NCI-H1048 (cell line): ENCODE results near the gene TFEB.

Source experiments
- DNase-seq: peaks from one replicate; lab custom pipeline; 2025; lab: John Stamatoyannopoulos, UW

The TFEB gene

DNA sequence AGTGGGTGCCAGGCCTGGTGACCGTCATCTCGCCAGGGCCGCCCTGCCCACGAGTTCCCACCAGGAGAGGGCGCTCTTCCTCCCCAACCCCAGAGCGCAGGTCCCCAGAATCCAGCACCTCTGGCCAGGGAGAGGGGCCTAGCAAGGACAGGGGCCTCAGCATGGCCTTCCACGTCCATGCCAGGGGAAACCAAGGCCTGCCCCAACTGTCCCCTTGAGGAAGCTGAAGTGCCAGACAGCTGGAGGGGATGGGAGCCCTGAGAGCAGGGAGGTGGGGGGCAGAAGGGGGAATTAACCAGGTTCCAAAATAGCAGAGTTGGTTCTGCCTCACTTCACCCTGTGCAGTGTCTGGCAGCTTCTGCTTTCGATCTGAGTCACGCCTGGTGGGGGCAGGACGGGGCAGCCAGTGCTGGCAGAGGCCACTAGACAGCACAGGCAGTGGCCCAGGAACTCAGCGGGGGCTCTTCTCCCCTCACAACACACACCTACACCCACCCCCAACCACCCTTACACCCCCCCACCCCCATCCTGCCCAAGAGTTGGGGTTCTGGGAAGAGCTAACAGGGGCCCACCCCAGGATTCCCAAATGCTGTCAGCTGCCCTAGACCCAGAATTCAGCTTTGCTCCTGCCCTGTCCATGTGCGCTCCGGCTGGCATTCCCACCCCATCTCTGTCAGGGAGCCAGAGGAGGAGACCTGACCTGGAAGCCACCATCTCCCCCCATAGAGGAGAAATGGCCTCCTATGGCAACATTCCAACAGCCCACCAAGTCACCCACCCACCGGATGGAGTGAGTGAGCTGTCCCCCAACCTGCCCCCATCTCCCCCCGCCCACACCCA is 29.2 kb downstream of the TFEB start:
- DNase-seq: no peak

DNA sequence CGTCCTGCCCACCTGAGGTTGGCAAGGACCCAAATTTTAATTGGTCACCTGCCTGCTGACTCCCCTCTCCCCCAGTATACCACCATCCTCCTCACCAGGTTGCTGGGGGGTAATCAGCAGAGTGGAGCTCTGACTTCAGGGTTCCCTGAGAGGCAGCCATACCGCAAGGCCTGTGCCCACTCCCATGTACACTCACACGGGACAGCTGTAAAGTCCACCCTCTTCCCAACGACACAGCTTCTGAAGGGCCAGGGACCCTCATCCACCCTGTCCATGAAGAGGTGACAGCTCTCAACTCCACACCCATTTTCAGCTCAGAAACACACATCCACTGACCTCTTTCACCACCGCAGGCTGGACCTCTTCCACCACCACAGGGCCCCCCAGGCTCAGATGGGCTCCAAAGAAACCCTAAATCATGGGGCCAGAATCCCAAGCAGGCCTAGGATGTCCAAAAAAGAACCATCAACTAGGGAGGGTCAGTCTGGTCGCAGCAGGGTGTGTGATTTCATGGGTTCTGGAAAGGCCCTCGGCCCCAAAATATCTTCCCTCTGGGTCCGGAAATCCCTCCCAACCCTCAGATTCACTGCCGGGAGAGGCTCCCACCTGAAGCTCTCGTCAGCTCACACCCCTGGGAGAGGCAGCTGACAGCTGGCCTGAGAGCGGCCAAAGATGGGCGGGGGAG is 30.0 kb downstream of the TFEB start:
- DNase-seq: no peak

DNA sequence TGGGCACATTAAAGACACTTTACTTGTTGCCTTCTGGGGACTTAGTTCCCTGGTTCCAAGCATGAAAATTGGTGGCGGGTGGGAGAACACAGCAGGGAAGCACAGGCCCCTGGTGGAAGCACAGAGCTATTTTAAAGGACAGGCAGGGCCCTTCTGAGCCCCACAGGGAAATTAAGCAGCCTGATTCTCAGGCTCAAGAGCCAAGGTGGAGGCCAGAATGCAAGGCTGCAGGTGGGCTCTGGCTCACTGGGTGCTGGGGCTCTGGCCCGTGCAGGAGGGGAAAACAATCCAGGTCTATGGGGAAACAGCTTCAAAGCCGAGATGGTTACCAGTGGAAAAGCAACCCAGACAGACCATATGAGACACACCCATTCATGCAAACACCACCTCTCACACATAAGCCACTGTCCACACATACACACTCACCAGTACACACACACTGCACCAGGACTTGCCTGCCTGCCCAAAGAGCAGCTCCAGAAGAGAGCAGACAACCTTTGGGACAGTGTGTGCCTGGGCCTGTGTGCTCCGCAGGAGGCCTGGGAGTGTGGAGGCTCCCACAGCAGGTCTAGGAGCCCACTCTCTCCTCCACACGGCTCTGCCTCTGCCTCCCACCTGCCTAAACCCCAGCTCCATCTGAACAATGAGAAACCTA is 30.6 kb downstream of the TFEB start:
- no peak for DNase-seq

DNA sequence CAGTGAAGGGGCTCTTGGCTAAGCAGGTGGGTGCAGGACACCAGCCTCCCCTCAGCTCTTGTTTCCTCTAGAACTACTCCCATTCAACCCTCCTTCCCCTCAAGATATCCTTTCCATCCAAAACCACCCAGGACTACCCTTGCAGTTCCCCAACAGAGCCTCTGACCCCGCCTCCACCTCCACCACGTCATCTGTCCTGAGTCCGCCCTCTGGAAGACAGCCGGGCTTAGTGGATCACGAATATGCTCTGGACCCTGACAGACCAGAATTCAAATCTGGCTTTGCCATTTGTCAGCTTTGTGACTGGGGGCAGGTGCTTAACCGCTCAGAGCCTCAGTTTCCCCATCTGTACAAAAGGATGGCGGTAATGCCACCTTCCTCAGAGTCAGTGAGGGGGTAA is 31.4 kb downstream of the TFEB start:
- no peak for DNase-seq

DNA sequence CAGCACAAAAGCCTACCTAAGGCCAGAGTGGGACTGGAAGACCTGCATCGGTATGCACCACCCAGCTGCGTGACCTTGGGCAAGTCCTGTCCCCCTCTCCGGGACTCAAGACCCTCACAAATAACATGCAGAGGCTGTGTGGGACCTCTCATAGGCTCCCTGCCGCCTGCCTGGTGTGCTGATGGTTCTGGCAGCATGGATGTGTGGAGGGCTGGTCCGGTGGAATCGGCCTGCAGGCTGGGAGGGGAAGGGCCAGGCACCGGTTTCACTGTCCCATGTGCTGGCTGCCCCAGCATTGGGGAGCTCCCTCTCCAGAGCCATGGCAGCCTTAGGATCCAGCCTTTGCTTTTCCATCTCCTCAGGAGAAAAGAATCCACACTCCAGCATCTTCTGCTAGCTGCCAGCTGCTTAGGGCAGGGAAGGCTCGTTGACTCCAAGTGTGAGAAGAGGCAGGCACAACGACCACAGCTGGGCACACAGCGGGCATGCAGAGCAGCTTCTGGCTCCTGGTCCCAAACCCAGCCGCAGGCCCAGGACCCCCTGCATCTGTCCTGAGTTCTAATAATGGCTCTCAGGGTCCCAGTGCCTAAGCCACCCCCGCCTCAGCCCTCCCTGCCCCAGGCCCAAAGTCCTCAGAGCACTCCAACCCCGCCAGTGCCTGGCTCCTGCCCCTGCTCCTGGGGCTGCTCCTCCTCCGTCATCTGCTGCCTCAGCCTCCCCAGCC is 32.5 kb downstream of the TFEB start:
- no peak for DNase-seq

DNA sequence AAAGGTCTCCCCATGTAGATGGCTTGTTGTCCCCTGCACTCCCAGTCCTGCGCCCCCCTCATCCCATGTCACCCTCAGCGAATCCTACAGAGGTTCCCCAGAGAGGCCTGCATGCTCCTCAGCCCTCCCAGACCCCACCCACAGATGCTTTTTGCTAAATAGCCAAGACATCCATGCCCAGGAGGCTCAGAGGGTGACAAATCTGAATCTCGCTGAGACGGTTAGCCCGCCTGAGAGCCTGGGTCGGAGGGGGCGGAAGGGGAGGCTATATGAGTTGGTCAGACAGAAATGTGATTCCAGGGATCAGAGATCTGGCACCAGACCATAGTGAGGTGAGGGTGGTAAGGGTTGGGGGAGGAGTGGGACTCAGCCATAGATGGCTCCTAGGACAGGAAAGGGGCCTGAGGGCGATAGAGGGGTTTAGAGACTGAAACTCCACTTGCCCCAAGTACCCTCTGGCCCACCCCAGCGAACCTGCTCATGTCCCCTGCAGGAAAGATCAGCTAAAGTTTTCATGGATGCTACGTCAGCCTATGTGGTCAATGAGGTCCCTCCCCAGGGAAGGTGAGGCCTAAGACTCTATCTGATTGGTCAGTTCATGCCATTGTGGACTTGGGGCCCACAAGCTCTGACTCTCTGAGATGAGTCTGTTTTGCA is 33.2 kb downstream of the TFEB start:
- DNase-seq: no peak

DNA sequence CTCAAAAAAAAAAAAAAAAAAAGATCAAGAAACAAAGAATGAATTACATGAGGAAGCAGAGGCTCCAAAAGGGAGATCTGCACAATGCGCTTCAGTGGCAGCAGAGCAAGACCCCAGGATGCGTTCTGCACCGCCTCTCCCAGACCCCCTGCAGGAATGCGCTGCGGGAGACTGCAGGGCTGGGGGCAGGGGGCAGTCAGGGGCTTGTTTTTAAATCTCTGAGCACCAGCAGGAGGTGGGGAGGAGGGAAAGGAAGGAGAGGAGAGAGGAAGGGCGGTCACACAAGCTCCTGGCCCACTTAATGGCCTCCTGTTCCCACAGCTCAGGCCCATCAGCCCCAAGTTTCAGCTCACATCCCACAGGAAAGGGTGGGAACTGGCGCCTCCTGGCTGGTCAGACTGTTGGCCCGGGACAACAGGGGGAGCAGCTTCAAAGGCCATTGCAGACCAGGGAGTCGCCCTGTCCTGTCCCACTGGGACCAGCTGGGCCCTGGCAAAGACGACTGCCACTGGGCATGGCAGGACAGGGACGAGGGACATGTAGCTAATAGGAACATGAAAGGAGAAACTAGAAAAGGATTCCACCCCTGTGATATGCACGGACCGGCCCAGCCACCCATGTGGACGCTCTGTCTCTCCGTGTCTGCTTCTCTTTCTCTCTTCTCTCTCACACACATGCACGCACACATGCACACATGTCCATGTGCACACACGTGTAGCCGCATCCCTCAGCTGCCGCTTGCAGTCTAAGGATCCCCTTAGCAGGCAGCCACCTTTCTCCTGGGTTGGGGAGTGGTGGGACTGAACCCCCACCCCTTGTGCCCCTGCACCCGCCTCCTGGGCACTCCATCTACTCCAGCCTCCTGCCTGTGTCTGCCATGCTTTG is 34.7 kb downstream of the TFEB start:
- DNase-seq: no peak

DNA sequence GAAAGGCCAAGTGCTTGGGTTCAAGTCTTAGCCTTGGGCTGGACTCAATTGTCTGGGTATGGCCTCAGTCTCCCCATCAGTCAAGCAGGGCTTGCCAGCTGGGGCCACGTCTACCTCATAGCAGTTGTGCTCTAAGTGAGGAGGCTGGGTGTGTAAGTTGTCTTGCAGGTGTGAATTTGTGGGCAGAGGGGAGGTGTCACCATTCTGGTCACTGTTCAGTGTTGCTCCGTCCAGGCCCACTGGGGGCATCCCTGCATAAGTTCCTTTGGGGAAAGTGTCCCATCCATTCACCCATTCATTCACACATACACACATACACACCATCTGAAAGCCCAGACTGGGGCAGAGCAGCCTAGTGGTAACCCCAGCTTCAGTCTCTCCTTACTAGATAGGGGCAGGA is 36.3 kb downstream of the TFEB start:
- DNase-seq: no peak

DNA sequence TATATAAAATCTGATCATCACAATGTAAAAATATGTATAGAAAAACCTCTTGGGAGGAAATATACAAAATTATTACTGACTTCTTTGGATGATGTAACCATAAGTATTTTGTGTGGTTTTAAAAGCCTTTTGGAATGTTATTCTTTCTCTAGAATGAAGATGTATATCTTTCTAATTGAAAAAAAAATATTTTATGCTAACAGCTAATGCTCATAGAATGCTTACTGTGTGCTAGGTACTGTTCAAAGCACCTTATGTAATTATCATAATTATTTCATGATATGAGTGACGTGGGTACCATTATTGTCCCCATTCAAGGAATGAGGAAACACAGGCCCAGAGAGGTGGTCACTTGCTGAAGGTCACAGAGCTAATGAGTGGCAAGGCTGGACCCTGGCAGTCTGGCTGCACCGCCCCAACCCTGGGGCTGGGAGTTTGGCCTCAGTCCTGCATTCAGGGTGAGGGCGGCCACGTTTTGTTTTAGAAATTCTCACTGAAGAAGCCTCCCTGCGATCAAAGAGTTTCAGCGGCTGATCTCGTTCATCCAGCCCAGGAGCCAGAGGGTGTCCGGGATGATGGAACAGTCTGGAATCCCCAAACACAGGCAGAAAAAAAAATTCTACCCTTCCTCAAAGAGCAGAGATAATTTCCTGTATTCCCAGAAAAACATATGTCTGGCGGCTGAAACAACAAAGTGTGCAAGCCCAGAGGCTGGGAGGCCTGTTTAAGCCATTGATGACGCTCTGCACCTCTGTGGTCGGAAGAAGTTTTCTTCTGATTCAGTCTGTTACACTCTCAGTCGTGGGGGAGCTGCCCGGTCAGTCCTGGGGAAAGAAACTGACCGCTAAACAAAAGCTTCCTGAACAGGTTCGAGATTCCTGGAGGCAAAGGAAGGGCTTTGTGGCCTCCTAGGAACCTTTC is 37.3 kb downstream of the TFEB start:
- no peak for DNase-seq

DNA sequence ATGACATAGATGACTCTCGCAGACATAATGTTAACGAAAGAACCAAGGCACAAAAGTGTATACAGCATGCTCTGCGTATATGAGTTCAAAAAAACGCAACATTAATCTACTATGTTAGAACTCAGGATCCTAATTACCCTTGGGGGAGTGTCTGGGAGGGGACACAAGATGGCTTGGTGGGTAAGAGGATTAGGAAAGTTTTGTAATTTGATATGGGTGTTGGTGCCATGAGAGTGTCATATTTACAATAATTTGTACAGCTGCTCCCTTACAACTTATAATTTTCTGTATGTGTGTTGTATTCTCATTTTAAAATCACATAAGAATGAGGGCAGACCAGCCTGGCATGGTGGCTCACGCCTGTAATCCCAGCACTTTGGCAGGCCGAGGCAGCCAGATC is 38.6 kb downstream of the TFEB start:
- DNase-seq: no peak

DNA sequence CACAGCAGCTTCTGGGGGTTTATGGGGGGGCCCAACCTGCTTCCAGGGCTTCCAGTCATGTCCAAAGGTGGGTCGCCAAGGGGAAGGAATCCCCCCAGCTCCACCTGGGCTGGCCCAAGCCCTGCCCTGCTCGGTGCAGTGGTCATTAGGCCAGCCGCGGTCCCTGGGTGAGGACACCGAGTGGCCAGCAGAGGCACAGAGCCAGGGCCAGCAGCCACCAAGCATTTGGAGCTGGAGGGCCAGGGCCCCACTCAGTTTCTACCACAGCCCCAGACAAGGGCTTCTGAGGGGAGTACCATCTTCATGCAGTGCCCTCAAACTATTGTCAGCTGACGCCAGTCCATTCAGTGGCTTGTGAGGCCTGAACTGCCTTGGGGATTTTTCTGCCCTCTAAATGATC is 39.6 kb downstream of the TFEB start:
- DNase-seq: no peak

DNA sequence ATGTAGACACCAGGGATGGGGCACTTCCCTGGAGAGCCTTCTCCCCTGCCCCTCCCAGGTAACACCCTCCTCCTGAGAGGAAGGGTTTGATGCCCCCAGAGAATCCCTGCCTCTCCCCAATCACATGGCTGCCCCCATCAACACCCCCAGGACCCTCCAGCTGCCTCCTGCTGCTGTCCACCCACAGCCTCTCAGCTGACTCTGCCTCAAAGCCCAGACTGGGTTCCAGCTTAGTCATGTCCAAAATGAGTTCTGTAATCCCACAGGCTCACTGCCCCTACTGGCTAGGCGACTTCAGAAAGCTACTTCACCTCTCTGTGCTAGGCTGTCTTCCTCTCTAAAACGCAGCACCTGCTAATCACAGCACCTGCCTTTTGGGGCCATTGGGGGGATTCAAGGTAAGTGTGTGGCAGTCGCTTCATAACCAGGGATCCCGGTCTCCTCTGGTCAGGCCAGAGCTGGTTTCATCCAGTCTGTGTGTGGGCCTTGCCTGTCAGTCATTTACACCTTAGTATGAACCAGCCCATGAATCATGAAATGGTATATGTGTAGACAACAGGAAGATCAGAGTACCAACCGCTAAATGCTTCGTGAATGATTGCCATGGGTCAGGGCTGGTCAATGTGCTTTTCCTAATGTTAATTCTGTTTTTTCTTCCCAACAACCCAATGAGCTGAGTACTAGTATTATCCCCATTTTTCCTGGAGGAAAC is 40.4 kb downstream of the TFEB start:
- DNase-seq: no peak

DNA sequence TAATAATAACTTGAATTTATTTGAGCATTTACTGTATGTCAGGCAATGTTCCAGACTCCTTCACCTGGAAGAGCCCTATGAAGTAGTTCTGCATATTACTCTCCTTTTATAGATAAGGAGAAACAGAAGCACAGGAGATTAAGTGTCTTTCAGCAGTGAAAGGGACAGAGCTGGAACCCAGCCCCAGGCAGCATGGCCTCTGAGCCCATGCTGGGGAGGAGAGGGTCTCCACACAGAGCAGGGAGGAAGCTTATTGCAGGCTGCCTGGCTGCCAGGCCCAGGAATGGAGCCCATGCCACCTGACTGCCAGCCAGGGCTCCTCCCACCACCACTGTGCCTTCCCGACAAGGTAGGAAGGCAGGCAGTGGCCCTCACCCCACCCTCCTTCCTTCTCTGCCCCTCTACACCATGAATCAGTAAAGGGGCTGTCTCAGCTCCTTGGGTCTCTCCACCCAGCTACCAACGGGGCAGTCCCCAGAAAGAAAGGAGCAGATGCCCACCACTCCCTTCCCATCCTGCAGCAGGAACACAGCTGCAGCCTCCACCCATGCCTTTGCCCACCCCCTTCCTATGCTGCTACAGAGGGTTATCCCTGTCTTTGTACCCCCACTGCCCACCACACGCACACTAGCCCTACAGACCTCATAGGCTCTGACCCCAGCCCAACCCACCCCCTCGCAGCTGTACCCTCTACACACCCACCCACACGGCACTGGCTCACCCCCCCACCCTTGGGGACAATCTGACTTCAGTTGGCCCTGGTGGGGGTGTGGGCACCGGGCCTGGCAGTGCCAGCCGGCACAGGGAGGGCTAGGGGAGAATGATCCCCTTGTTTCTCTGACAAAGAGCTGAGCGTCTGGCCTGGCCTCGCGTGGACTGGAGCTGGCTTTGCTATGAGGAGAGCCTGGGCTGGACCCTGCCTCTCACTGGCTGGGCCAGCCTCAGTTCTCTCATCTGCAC is 41.8 kb downstream of the TFEB start:
- no peak for DNase-seq

DNA sequence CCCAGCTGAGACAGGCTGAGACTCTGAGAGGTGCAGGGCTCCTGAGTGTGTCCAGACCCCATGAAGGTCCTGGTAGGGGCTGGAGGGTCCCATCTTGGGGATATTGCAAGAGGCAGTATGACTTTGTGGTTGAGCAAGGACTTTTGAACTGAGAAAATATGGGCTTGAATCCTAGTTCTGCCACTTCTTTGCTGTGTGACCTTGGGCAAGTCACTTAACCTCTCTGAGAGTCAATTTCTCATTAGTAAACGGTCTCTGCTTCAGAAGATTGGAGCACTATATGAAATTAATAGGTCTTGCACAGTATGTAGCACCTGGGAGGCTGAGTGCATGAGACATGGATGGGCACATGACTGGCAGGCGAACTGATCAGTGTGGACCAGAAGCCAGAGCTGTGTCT is 42.7 kb downstream of the TFEB start:
- DNase-seq: no peak

DNA sequence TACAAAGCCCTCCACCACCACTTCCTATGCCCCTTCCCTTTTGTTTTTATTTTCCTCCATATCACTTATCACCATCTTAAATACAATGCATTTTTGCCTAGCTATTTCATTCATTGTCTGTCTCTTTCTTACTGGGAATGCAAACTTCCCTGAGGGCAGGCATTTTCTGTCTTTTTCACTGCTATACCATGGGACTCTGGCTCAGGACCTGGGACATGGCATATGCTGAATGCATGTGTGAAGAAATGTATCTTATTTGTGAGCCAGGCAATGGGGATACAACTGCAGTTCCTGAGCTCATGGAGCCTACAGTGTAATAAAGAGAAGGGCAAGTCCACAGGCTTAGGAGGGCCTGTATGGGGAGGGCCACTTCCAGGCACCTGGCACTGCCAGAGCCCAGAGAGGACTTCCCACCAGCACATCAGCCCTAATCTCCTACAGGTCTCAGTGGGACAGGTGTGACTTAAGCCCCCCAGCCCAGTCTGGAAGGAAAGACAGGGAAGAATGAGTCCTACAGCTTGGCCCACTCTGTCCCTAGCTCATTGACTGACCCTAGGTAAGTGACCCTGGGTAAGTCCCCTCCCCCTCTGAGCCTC is 43.2 kb downstream of the TFEB start:
- no peak for DNase-seq

DNA sequence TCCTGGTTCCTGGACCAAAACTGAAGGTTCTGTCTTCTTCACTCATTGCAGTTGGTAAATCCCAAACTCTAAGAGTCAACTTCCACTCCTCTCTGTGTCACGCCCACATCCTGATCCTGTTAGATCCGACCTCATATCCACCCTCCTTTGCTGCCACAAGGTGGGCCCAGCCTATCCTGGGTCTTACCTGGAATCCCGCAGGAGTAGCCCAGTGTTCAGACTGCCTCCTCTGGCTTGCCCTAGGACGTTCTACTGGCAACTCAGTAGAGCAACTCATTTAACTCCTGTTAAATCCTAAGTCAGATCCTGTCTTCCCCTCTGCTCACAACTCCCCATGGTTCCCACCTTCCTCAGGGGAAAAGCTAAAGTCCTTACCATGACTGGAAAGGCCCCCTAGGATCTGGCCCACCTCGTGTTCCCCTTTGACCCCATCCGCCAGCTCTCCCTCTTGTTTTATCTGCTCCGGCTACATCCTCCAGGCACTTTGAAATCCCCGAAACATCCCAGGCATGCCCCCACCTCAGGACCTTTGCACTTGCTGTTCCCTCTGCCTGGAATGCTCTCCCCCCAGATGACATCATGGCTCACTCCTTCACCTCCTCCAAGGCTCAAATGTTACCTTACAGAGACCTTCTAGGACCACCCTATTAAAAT is 43.9 kb downstream of the TFEB start:
- no peak for DNase-seq
